ENCODE results near the gene PLXDC2.

Gene PLXDC2

DNA sequence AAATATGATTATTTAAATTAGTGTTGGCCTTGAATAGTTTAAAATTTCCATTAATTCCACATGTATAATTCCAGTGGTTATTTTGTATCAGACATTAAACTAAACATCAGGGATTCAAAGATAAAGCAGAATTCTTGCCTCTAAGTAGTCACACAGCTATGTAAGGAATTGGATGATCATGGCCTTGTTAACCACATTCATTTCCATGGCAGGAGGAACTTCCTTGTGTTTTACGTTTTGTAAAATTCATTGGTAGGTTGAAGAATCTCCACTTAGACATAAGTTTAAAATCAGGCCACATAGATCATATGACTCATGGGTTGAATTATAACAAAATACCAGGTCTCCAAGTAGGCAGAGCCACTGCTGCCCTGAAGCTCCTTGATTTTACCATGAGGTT is 289.7 kb downstream of the PLXDC2 start:
- FAIRE-seq (no peak), DNase-seq (ENCODE audit: insufficient read length, low spot score) (no peak)
- TF ChIP-seq CTCF (IDR thresholded peaks at IDR 0.05; ENCODE audit: insufficient read depth, missing control alignments) = no peak

DNA sequence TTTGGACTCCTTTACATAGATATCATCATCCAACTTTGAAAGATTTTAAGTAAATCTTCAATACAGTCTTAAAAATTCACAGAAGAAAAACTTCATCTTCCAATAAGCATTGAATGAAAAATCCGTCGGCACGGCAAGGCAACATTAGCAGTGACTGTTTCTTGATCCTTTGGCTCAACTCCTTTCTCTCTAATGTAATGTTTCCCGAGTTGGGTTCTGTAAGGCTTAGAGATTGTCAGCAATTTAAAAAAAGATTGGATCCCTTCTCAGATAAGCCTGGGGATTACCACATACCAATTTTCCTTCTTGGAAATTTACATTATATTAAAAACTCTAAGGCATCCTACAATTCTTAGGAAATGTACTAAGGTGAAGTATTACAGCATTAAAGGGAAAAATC is 291.8 kb downstream of the PLXDC2 start:
- peak; percentile 6 for FAIRE-seq
- no peak for DNase-seq (ENCODE audit: insufficient read length, low spot score)
- no peak for TF ChIP-seq CTCF (IDR thresholded peaks at IDR 0.05; ENCODE audit: insufficient read depth, missing control alignments)

- TF ChIP-seq CTCF (IDR thresholded peaks at IDR 0.05; ENCODE audit: insufficient read depth, missing control alignments) = no peak
- no peak for FAIRE-seq
- no peak for DNase-seq (ENCODE audit: insufficient read length, low spot score)
Measured at GRCh38 chr10:20109613-20110012, 293.4 kb downstream of the PLXDC2 start.

DNA sequence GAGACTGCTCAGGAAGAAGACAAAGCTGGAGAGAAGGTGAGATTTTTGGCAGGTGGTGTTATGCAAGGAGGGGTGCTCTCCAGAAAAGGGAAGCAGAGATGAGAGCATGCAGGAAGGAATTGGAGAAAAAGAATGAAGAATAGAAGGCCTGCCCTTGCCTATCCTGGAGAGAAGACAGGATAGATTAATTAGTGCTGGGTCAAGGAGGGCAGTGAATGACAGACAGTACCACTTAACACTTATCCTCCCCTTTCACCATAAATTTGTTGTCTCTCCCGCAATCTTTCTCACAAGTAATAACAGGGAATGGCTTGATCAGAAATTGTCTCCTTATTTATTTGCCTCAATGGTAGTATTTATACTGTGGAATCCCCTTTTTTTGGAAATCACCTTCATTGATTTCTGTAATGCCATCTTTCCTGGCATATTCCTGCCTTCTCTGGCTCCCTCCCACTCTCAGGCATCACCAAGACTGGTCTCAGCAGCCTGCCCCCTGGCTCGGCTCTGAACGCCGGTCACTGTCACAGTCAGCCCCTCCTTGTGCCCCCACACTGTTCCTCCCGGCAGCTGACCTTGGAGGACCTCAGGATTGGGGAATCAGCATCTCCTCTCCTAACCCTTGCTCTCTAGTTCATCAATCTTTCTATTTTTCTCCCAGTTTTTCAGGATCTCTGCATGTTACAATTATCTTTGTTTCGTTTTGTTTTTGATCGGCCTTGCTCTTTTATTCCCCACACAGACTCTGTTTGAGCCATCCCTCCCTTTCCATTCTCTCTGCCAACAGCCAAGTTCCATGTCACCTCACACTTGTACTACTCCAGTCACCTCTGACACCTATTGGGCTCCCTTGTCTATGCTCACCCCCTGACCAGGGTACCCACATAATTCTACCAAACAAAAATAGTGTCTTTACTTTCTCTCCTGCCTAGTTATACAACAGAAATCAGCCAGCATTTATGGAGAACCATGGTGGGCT is 294.2 kb downstream of the PLXDC2 start:
- no peak for DNase-seq (ENCODE audit: insufficient read length, low spot score)
- no peak for TF ChIP-seq CTCF (IDR thresholded peaks at IDR 0.05; ENCODE audit: insufficient read depth, missing control alignments)
- no peak for FAIRE-seq

DNA sequence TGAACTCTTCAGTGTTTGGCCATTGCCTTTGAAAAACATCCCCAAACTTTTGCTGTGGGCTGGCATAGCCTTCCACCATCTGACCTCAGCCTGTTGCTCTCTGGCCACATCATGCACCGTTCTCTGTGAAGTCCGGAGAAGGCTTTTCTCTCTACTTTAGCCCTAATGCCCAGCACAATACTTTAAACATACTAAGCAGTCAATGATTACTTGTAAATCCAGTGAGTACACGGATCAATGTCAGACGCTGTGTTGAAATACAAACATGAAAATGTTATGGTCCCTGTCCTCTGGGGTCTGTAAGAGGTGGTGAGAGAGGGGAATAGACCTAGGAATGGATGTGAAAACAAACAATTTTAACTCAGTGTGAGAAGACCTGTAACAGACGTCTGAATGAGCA is 297.9 kb downstream of the PLXDC2 start:
- DNase-seq (ENCODE audit: insufficient read length, low spot score) (no peak), FAIRE-seq (no peak)
- TF ChIP-seq CTCF (IDR thresholded peaks at IDR 0.05; ENCODE audit: insufficient read depth, missing control alignments) = no peak

DNA sequence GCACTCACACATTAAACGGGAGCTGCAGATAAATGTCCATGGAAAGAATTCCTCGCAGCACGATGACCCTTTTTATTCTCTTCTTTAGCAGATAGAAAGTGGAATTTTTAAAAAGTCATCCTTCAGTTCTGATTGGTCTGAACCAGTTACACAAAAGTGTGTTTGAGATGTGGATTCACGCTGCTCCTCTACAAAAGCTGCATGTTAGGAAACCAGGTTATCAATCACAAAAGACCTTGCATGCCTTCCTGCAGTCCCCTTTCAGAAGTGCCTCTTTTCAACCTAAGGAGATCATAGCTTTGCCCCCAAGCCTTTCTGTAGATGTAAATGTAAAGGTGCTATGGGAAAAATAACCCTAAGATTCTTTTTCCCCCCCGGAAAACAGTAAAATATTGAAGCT is 299.7 kb downstream of the PLXDC2 start:
- no peak for FAIRE-seq
- no peak for DNase-seq (ENCODE audit: insufficient read length, low spot score)
- TF ChIP-seq CTCF (IDR thresholded peaks at IDR 0.05; ENCODE audit: insufficient read depth, missing control alignments) = no peak

DNA sequence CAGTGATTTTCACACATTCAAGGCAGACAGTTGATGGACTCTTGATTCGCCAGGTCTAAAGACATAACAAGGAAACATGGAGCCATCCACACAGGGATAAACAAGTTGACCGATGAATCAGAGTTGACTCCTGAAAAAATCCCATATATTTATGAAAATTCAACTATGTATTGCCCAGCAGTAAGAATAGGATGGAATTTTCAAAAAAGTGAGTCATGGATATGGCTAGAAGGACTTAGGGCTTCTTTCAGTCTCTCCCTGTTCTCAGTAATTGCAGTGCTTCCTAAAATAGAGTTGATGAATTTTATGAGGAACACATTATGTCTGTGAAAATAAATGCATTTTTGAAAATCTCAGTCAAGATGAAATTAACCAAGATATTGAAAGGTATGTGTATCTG is 301.2 kb downstream of the PLXDC2 start:
- DNase-seq (ENCODE audit: insufficient read length, low spot score) (no peak), FAIRE-seq (no peak)
- TF ChIP-seq CTCF (IDR thresholded peaks at IDR 0.05; ENCODE audit: insufficient read depth, missing control alignments) = no peak

Data from D721Med (cell line).